VCaP (cell line): ENCODE measurements around the gene VHLL.

ENCODE experiments used
- H3K27ac ChIP-seq: fragments of 450-650 bp; 2 replicates; pipeline ENCODE4 v1.5.1; 2017
- CTCF ChIP-seq: fragments of 450-650 bp; conservative IDR thresholded peaks from 2 replicates; pipeline ENCODE4 v1.5.1; 2017; ENCODE audit warnings: mild to moderate bottlenecking, moderate library complexity

Gene VHLL

DNA sequence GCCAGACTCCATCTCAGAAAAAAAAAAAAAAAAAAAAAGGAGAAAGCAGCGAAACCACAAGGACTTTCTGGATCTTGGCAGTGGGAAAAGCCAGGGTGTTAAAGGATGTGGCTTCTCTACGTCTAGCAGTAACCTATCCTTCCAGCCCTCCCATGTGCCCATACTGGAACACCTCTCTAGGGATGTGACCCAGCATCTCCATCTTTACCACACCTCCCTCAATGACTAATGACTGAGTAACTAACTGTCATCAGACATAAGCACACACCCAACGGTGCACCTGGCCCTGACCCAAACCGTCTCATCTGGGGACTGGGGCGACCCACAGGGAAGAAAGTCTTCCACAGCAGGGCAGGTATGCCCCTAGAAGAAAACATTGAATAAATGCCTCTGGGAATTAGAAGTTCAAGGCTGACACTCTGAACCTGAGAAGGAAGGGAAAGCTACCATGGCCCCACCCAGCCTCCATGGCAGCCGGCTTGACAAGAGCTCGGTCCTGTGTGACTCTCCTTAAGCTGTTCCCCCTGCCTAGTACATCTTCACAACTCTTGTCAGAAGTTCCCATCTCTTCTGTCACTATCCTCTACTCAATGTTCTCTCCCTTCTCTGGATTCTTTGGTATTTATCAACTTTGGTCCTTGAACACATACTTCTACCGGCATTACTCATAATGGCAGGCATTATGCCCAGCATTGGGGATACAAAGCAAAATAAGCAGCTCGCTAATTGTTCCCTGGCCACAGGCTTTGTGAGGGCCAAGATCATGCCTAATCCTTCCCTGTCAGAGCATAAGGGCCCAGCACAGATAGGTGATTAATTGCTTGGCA, 36.4 kb downstream of the VHLL start:
- TF ChIP-seq CTCF, result no peak
- H3K27ac ChIP-seq, result no peak overlapping the region

GRCh38 chr1:156260896-156261295, 38.2 kb downstream of the VHLL start:
- TF ChIP-seq CTCF, result no peak
- H3K27ac ChIP-seq, result no peak overlapping the region

DNA sequence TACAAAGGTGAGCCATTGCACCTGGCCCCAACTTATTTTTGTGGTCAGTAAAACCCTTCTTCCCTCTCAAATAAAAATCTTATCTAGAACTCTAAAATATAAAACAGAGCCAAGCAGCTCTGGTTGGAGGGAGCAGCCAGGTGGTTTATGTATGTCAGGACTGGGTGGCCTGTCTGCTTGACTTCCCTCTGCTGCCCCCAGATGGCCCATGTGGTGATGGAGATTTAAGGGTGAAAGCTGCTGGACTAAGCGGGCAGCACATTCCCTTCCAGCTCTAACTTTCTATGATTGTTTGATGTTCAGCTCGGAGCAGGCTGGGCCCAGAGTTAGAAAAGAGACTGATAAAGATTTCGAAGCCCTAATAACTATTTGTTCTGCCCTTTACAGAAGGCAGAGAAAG, 39.3 kb downstream of the VHLL start:
- no peak overlapping the region for H3K27ac ChIP-seq
- TF ChIP-seq CTCF, result no peak

DNA sequence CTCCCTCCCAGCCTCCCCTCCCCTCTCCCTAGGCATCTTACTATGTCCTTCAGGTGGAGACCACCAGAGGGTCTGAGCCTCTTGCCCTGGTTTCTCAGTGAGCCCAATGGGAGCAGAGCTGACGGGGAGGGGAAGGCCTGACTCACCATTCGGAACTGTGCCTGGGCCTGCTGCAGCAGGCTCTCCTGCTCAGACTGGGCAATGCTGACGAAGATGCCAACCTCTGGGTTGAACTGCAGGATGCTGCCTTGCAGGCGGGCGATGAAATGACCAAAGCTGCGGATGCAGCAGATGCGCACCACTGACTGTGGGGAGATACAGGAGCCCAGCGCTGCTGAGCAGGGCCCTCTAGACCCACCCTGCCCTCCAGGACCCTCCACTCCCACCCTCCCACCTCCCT, 40.2 kb downstream of the VHLL start:
- H3K27ac ChIP-seq, result no peak overlapping the region
- TF ChIP-seq CTCF, result no peak

- TF ChIP-seq CTCF, result no peak
- no peak overlapping the region for H3K27ac ChIP-seq
These were observed 41.4 kb downstream of the VHLL start for GRCh38 chr1:156257711-156258110.

DNA sequence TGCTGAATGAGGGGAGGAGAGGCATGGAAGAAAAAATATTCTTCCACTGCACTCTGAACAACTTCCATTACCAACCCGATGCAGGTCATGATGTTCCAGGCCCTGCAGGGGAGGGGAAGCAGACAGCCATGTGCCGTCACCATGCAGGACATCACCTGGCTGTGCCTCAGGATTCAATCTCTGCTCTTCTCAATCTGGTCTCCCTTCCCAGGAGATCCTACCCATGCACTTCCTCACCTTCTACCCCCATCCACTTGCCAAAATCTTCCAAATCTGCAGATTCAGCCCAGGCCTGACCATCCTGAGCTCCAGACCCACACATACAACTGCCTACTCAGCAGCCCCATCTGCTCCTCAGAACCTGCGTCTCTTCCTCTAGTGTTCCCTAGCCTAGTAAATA, 45.5 kb downstream of the VHLL start:
- TF ChIP-seq CTCF, result no peak
- H3K27ac ChIP-seq, result no peak overlapping the region

DNA sequence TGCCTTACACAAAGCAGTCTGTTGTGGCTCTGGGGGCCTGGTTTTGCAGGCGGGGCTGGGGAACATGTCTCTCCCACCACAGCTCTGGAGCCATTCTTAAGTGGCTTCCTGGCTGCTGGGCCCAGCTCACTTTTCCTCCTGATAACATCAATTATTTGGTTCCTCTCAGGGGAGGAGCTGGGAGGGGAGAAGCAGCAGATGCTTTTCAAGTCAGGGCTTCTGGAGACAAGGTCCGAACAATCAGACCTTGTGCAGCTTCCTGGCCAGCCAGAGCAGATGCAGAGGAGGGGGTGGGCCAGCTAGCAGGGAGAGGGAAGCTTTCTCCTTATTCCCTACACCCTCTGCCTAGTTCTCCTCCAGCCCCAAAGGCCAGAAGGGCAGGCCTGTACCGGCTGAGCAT, 47.6 kb downstream of the VHLL start:
- no peak overlapping the region; the same call in 1 of the 2 replicates for H3K27ac ChIP-seq
- no peak for TF ChIP-seq CTCF
